Stimulated activated CD8-positive, alpha-beta memory T cell treated with anti-CD3 and anti-CD28 coated beads, Interleukin-15, amount 100 ng/mL, for 1 hour (primary cell): Measurements from ENCODE around the gene ZCCHC3.

ENCODE experiments used
- DNase-seq: peaks from one replicate; pipeline ENCODE4 v3.0.0-alpha.2; 2020; ENCODE audit warnings: low read depth

ZCCHC3 gene

DNA sequence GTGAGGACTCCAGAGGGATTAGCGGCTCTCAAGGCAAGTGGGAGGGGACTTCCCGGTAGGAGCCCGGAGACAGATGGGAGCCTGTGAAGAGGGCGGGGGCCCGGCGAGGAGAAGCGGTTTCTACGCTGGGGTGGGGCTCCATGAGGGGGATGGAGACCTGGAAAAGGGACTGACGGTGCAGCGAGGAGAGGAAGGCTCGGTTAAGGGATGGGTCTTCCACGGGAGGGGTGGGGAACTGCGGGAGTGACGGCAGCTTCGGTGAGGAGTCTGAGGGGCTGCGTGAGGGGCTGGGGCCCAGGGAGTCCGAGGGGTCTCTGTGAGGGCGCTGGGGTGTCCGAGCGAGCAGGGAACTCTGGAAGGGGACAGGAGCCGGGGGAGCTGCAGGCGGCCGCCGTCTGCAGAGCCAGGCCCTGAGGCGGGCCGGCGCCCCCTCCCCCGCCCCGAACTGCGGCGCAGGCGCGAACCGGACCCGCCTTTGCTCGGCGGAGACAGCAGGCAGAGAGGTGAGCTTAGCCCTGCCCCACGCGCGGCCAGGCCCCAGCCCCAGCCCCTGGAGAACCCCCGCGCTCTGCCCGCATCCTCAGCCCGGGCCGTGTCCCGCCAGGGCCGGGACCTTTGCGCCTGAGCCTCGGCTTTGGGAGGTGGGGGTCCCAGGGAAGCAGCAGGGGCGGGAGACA is 49.4 kb downstream of the ZCCHC3 start, which contains the start of gene NRSN2:
TSS of gene NRSN2 (plus strand) at position 472 of the 677 bp plus-strand sequence. CDS start 2,533 bp downstream, outside the sequence.
- no peak for DNase-seq

DNA sequence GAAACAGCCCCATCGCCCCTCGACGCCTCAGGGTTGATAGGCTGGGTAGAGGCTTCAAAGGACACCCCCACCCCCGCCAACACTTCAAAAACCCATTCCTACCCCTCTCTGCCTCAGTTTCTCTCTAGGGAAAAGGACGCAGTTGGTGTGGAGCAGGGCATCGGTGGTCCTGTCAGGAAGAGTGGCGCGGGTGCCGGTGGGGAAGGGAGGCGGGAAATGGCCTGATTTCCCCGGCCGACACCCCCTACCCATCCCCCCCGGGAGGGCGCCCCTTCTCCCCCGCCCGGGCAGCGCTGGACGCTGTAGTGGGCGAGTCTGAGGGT is 49.9 kb downstream of the ZCCHC3 start:
- no peak for DNase-seq

DNA sequence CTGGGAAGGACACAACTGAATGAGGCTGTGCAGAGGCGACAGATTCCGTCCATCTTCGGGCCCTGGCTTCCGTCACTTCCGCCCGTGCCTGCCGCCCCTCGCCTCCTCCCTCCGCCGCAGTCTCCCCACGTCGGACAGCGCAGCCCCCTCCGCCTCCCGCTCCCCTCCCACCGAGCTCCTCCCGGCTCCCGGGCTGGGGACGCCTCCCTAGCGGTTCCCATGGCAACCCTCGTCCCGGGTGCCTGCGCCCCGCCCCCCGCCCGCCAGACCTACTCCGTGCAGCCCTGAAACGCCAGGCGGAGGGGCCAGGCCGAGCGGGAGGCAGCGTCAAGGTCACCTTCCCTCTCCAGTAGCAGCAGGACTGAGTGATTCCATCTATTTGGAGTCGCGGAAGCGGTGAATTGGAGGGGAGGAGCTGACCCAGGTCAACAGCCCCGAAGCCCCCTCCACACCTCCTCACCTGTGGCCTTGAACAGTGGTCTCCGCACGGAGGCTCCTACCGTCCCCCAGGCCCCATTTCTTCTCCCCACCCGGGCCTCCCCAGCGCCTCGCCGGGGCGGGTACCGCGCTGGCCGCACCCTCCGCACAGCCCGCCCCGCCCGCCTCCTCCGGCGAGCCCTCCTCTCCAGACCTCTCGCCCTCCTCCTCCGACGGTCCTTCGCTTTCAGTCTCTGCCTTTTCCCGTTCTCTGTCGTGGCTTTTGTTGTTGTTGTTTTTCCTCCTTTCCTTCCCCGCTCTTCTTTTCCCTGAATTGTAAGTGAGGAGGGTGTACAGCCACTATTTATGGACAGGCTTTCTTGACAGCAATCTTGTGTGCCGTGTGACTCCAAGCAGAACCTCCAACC is 50.5 kb downstream of the ZCCHC3 start:
- no peak for DNase-seq

DNA sequence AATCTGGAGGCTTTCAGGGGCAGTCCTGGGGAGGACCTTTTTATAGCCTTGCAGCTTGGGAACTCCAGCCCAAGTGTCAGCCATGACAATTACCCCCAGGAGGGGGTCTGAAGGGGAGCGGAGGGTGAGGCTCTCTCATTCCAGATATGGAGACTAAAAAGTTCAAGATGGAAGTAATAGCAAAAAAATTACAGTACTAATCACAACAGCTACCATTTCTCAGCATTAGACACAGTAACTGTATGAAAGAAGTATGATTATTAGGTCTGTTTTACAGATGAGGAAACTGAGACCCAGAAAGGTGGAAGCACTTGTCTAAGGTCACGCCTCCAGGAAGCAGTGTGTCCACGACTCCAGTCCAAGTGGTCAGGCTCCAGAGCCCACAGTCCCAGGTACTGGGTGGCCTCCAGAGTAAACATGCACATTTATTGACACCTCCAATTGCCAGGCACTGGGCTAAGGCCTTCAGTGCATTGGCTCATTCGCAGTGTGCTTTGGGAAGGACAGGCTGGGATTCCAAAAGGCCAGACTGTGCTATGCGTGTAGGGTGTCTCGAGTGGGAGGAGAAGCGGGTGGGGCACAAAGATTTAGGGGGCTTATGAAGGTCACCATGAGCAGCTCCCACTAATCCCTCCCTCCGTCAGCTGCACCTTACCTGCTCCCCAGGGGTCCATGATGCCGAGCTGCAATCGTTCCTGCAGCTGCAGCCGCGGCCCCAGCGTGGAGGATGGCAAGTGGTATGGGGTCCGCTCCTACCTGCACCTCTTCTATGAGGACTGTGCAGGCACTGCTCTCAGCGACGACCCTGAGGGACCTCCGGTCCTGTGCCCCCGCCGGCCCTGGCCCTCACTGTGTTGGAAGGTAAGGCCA is 51.8 kb downstream of the ZCCHC3 start:
- DNase-seq: no peak
